Measurements from ENCODE around the gene BSND.

GRCh38 chr1:55054396-55054795 lies 55.7 kb downstream of the BSND start:
- TF ChIP-seq CTCF (IDR thresholded peaks at IDR 0.05) = no peak
- no peak for TF ChIP-seq EP300 (IDR thresholded peaks at IDR 0.05)
- TF ChIP-seq POLR2A (IDR thresholded peaks at IDR 0.05) = no peak

Measured in ovary (tissue), 3 donors.